GDM1 (cell line): ENCODE data around the gene WDR33.

Source experiments
- DNase-seq: peaks from one replicate; lab custom pipeline; 2025; lab: John Stamatoyannopoulos, UW

The WDR33 gene

DNA sequence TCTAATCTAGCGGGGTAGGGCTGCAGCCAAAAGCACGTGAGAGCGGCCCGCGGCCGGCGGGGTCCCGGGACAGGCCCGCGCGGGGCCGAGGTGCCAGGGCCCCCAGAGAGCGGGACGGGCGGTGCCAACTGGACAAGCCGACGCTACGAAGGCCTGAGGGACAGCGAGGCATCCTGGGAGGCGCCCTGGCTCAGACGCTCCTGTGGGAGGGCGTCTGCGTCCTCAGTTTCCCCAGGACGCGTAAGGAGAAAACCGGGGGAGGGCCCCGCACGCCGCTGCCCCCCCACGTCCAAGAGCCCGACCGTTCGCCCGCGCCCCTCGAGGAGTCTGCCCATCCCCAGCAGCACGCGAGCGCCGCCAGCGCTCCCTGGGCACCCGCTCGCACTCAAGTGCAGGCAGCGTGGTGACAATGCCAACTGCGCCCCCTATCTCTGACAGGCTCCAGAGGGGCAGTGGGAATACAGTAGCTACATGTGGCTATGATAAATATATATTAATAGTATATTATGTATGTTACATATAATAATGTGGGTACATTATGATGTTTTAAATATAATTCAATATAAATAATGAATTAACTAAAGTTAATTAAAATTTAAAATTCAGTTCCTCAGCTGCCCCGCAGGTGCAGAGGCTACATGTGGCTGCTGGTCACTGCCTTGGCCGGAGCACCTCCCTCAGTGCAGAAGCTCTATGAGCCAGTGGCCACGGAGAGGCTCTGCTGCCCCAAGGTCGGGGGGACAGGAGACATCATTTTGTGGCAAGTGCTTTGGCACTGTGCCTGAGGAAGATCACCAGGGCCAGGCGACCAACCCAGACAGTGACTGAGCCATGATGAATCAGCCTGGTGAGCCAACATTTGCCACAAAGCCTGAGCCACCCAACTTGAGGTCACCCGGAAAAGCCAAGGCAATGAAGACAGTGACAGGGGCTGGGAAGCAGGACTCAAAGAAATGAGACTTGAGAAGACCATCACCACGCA is 115.2 kb downstream of the WDR33 start:
- DNase-seq, result no peak

- no peak for DNase-seq
Observed at GRCh38 chr2:127694986-127695385, 116.0 kb downstream of the WDR33 start.

DNA sequence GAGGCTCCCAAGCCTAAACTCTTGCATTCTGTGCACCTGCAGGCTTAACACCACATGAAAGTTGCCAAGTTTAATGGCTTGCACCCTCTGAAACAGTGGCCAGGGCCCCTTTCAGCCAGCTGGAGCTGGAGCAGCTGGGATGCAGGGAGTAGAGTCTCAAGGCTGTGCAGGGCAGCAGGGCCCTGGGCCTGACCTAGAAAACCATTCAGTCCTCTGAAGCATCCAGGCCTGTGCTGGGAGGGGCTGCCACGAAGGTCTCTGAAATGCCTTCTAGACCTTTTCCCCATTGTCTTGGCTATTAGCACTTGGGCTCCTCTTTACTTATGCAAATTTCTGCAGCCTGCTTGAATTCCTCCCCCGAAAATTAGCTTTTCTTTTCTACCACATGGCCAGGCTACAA is 120.3 kb downstream of the WDR33 start:
- DNase-seq, result no peak

DNA sequence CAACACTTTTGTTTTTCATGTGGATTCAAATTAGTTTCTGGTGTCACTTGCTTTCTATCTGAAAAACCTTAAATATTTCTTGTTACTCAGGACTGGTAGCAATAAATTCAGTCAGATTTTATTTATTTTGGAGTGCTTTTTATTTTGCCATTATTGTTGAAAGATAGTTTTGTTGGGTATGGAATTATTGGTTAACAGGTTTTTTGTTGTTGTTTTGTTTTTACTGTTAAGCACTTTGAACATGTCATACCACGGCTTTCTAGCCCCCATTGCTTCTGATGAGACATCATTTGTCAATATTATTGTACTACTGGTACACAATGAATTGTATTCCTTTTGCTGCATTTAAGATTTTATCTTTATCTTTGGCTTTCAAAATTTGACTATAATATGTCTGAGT is 122.6 kb downstream of the WDR33 start:
- no peak for DNase-seq

- no peak for DNase-seq
Observed at GRCh38 chr2:127685410-127686080, 125.4 kb downstream of the WDR33 start.

DNA sequence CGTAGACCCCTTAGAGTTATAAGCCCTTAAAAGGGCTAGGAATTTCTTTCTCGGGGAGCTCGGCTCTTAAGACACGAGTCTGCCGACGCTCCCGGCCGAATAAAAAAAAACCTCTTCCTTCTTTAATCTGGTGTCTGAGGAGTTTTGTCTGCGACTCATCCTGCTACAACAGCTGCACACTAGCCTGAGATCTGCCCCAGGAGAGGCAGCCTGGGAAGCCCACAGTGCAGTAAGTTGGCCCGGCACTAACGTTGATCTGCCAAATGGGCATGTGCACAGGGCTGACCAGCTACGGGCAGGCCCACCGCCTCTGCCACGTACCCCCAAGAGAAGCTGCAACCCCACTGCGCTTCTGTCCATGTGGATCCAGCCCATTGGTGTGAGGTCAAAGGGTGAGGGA is 127.2 kb downstream of the WDR33 start:
- DNase-seq, result no peak

- no peak for DNase-seq
Observed at GRCh38 chr2:127683056-127683455, 127.9 kb downstream of the WDR33 start.

DNA sequence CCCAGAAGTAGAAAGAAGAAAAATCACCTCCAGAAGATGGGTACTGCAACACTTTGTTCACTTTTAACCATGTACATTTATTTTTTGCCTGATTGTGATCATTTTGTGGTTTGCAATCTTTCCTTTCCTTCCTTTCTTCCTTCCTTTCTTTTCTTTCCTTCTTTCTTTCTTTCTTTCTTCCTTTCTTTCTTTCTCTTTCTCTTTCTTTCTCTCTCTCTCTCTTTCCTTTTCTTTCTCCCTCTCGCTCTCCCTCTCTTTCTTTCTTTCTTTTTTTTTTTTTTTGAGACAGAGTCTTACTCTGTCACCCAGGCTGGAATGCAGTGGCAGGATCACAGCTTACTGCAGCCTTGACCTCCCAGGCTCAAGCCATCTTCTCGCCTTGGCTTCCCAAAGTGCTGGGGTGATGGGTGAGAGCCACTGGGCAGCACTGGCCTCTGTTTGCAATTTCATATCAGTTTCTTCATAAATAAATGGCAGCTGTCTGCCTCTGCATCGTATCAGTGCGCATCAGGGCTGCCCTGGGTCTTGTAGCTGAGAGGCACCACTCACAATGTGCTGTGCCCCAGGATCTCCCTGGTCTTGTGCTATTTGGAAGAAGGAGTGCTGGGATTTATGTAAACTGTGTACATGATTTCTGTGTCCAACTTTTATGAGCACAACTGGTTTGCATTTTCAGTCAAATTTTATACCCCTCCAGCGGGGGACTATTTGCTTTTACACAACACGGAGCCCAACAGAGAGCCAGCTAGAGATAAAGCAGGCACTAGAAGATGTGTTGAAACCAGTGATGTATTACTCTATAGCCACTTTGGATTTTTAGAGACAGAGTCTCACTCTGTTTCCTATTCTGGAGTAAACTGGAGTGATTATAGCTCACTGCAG is 128.8 kb downstream of the WDR33 start:
- DNase-seq, result no peak

- DNase-seq, result no peak
Observed at GRCh38 chr2:127681288-127681804, 129.6 kb downstream of the WDR33 start.

DNA sequence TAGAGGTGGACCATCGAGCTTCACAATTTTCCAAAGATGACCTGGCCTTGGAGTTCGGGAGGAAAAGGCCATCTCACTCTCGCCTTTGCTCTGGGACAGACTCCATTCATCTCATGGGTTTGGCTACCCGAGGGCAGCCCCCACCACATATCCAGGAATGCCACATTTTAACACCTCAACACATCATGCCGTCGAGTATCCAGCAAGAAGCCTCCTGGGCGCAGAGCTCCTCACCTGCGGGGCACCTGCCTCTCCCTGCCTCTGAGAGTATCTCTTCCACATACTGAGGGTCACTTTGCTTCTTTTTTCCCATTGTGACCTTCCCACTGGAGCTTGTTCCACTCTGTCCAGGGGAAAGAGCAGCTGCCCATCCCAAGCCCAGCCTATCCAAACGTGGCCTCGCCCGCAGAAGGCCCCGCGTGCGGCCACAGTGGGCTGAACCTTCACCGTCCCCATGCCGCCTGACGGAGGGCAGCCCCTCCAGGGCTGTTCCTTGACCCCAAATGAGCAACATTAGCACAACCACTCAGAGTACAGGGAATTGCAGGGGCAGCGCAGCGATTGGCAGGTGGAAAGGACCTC is 130.2 kb downstream of the WDR33 start:
- no peak for DNase-seq

DNA sequence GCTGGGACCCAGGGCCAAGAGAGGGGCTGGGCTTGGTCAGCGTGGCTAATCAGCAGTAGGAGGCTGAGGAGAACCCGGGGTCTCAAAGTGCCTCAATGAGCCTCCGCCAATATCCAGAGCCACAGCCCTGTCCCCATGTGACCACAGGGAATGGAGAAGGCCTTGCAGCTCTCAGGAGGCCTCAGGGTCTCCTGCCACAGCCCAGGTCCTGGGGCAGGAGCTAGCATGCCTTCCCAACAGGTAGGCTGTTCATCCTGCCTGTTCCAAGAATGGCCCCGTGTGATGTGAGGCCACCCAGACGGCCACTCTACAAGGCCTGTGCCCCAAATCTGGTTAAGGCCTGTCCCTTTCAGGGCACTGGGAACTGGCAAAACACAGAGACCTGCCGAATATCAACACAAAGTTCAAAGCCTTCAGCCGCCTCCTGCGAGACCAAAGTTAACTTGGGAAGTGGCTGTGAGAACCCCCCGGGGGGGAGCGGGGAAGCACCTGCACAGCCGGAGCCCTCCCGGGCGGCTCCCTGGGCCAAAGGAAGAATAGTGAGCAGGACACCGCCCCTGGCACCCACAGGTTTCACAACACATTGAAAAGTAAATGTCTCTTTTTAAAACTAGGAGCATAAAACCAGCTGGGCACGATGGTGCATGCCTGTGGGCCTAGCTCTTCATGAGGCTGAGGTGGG is 131.2 kb downstream of the WDR33 start:
- no peak for DNase-seq

- DNase-seq, result no peak
Observed at GRCh38 chr2:127678991-127679390, 132.0 kb downstream of the WDR33 start.

DNA sequence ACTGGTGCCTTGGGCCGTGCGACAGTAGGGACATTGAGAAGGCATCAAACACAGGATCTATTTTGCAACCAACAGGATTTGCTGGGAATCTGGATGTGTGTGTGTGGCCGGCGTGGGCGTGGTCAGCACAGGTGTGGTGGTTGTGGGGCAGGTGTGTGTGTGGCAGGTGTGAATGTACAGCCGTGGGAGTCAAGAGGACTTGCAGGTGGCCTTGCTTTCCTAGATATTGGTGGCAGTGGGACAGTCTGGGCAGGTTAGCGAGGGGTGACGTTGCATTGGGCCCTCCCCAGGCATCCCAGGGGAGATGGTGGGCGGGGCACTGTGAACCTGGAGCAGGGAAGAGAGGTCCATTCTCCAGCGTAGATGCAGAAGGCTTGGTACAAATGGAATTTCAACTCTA is 132.4 kb downstream of the WDR33 start:
- DNase-seq, result no peak

DNA sequence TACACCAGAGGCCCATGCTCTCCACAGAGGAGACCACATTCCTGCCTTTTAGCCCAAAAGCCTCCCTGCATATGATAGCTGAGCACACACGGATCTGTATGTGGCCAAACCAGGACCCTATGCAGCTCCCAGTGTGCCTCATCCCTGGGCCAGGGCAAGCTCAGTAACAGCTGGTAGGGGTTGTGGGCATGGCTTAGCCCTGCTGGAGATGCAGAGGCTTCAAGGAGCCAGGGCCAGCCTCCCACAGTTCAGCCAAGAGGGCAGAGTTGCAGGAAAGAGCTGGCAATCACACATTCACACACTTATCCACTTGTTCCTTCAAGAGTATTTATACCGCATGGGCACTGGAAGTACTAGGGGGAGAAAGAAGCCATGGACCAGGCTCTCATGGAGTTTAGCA is 134.1 kb downstream of the WDR33 start:
- DNase-seq, result no peak

DNA sequence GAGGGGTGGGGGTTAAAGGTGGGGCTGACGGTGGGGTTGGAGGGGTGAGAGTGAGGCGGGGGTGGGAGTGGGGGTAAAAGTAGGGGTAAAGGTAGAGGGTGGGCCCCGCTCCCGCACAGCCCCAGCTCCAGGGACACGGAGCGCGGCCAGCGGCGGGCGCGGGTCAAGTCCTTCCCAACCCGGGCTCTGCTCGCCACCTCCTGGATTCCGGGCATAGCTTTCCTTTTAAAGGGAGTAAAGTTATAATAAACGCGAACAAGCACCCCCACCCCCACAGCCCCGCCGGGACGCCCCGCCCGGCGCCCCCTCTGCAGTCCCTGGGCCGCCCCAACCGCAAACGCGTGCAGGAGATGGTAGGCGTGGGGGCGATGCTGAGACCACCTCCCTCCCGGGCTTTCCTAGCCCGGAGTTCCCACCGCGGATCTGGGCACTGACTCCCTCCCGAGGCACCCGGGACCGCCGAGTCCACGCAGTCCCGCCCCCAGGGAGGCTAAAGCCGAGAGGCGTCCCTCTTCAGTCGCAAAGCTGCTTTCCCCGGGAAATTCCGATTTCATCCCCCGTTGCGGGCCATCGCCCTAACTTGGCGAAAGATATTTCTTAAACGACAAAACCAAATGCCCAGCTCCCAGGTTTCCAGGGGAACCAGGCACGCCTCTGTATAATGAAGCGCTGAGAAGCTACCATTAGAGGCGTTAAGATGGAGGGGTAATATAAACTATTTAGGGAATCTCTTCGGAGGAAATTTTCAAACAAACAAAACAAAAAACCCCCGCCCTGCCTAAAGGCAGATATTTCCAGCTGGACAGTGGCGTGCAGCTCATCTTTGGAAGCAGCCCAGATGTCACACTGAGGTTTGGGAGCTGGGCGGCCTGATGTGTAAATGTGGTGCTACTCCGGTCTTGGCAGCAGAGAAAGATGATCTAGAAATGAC is 135.4 kb downstream of the WDR33 start, which contains the start of gene LIMS2:
Gene LIMS2 (minus strand): TSS at position 200 of the 931 bp plus-strand sequence. CDS start 506 bp downstream, outside the sequence.
- no peak for DNase-seq

GRCh38 chr2:127674241-127675209 is 136.4 kb downstream of the WDR33 start:
- no peak for DNase-seq

GRCh38 chr2:127673291-127674069 is 137.5 kb downstream of the WDR33 start:
- no peak for DNase-seq
